KOPT-K1 (cell line): Measurements from ENCODE around the gene EFHC2.

Source experiments
- H3K27ac ChIP-seq: fragments of 200-600 bp; sonication (generic); 2 replicates; pipeline ENCODE4 v1.5.1; 2016; ENCODE audit warnings: antibody characterized with exemption, mild to moderate bottlenecking, low read depth, low read length; ENCODE audit not compliant: poor library complexity, severe bottlenecking
- H3K36me3 ChIP-seq: fragments of 200-600 bp; sonication (generic); 2 replicates; pipeline ENCODE4 v1.5.1; 2017; ENCODE audit warnings: antibody characterized with exemption, mild to moderate bottlenecking, low read length, moderate library complexity; ENCODE audit not compliant: insufficient read depth
- H3K9me3 ChIP-seq: fragments of 200-600 bp; sonication (generic); 2 replicates; pipeline ENCODE4 v1.5.1; 2017; ENCODE audit warnings: antibody characterized with exemption, low read length, mild to moderate bottlenecking; ENCODE audit not compliant: insufficient read depth, poor library complexity, severe bottlenecking

EFHC2 gene

GRCh38 chrX:44173219-44173618 is 170.3 kb downstream of the EFHC2 start:
- H3K9me3 ChIP-seq = no peaks in the 10 kb centered on the region
- H3K36me3 ChIP-seq = no peaks in the 10 kb centered on the region
- no peak overlapping the region for H3K27ac ChIP-seq

- no peaks in the 10 kb centered on the region for H3K36me3 ChIP-seq
- no peak overlapping the region for H3K27ac ChIP-seq
- H3K9me3 ChIP-seq = no peaks in the 10 kb centered on the region
Measured at GRCh38 chrX:44167116-44167515, 176.4 kb downstream of the EFHC2 start.

- H3K9me3 ChIP-seq = no peaks in the 10 kb centered on the region
- H3K36me3 ChIP-seq = no peaks in the 10 kb centered on the region
- no peak overlapping the region for H3K27ac ChIP-seq
Measured at GRCh38 chrX:44162964-44163475, 180.5 kb downstream of the EFHC2 start.

- Histone ChIP-seq H3K27ac (no peak overlapping the region), H3K36me3 (no peaks in the 10 kb centered on the region)
Measured at GRCh38 chrX:44157858-44158257, 185.6 kb downstream of the EFHC2 start.

GRCh38 chrX:44157283-44157682 is 186.2 kb downstream of the EFHC2 start:
- Histone ChIP-seq H3K27ac (no peak overlapping the region), H3K9me3 (no peaks in the 10 kb centered on the region)

More at GRCh38 chrX:44157858-44158257, 185.6 kb downstream of the EFHC2 start:
- no peaks in the 10 kb centered on the region for H3K9me3 ChIP-seq

GRCh38 chrX:44156726-44157125 is 186.7 kb downstream of the EFHC2 start:
- Histone ChIP-seq H3K36me3 (no peaks in the 10 kb centered on the region), H3K27ac (no peak overlapping the region), H3K9me3 (no peaks in the 10 kb centered on the region)

More at GRCh38 chrX:44157283-44157682, 186.2 kb downstream of the EFHC2 start:
- no peaks in the 10 kb centered on the region for H3K36me3 ChIP-seq

- Histone ChIP-seq H3K27ac (no peak overlapping the region), H3K9me3 (no peaks in the 10 kb centered on the region), H3K36me3 (no peaks in the 10 kb centered on the region)
Measured at GRCh38 chrX:44155126-44155525, 188.3 kb downstream of the EFHC2 start.

GRCh38 chrX:44152852-44153251 is 190.6 kb downstream of the EFHC2 start:
- Histone ChIP-seq H3K9me3 (no peaks in the 10 kb centered on the region), H3K27ac (no peak overlapping the region), H3K36me3 (no peaks in the 10 kb centered on the region)

- Histone ChIP-seq H3K9me3 (no peaks in the 10 kb centered on the region), H3K27ac (no peak overlapping the region), H3K36me3 (no peaks in the 10 kb centered on the region)
Measured at GRCh38 chrX:44147130-44147529, 196.3 kb downstream of the EFHC2 start.

GRCh38 chrX:44144177-44144945 is 199.1 kb downstream of the EFHC2 start:
- no peak overlapping the region for H3K27ac ChIP-seq
- no peaks in the 10 kb centered on the region for H3K36me3 ChIP-seq
- no peaks in the 10 kb centered on the region for H3K9me3 ChIP-seq

GRCh38 chrX:44143061-44143602 is 200.3 kb downstream of the EFHC2 start:
- Histone ChIP-seq H3K36me3 (no peaks in the 10 kb centered on the region), H3K27ac (no peak overlapping the region), H3K9me3 (no peaks in the 10 kb centered on the region)

- Histone ChIP-seq H3K9me3 (no peaks in the 10 kb centered on the region), H3K36me3 (no peaks in the 10 kb centered on the region), H3K27ac (no peak overlapping the region)
Measured at GRCh38 chrX:44130189-44130588, 213.3 kb downstream of the EFHC2 start.

- no peak overlapping the region for H3K27ac ChIP-seq
- no peaks in the 10 kb centered on the region for H3K36me3 ChIP-seq
- H3K9me3 ChIP-seq = no peaks in the 10 kb centered on the region
Measured at GRCh38 chrX:44113337-44113736, 230.1 kb downstream of the EFHC2 start.

- H3K27ac ChIP-seq = no peak overlapping the region
- no peaks in the 10 kb centered on the region for H3K36me3 ChIP-seq
- H3K9me3 ChIP-seq = no peaks in the 10 kb centered on the region
Measured at GRCh38 chrX:44106864-44107263, 236.6 kb downstream of the EFHC2 start.

- no peak overlapping the region for H3K27ac ChIP-seq
- no peaks in the 10 kb centered on the region for H3K9me3 ChIP-seq
- H3K36me3 ChIP-seq = no peaks in the 10 kb centered on the region
Measured at GRCh38 chrX:44105228-44105913, 238.1 kb downstream of the EFHC2 start.
